Pancreas (tissue), 10 donors: ENCODE measurements around the gene PLEKHA1. TPM values are rescaled to one million over a fixed set of nuclear protein-coding genes. Genes with fewer than 3 reads are reported as not detected.

Source experiments
- ATAC-seq, 4 donors: fragments of 200-7000 bp; cut with Tn5 transposase; one replicate each; pipeline versions ENCODE4 v1.8.0 to v1.9.1; 2020; ENCODE audit warnings: mild to moderate bottlenecking in 4 of 4, moderate library complexity in 4 of 4
- DNase-seq, 6 donors: peaks; one replicate each; pipeline ENCODE4 v3.0.0-alpha.2; 2020
- FAIRE-seq: peaks from 2 replicates; lab custom pipeline; 2012; peaks lifted over from hg19 to GRCh38; lab: Jason Lieb, UNC
- H3K27ac ChIP-seq, 4 donors: fragments of 200-600 bp; sonication (generic); 1 replicate in 3 of 4; 2 replicates in 1 of 4; pipeline versions ENCODE4 v1.5.0 to v1.8.0; 2020
- H3K27me3 ChIP-seq, 4 donors: fragments of 200-600 bp; one replicate each; pipeline ENCODE4 v1.8.0; 2021
- H3K36me3 ChIP-seq, 3 donors: fragments of 200-600 bp; sonication (generic) in 1 of 3; one replicate each; pipeline versions ENCODE4 v1.5.0 to v1.8.0; 2020 to 2021
- H3K4me1 ChIP-seq, 3 donors: fragments of 200-600 bp; one replicate each; pipeline ENCODE4 v1.8.0; 2021
- H3K4me3 ChIP-seq, 4 donors: fragments of 200-600 bp; sonication (generic) in 2 of 4; one replicate each; pipeline versions ENCODE4 v1.5.0 to v1.8.0; 2020 to 2021
- H3K9me3 ChIP-seq, 4 donors: fragments of 200-600 bp; one replicate each; pipeline ENCODE4 v1.8.0; 2021
- WGBS, 2 donors: extraction: QIAGEN DNeasy Blood & Tissue Kit; methylation state at CpG; one replicate each; pipeline ENCODE4 v1.1.7; 2013; 5-methylcytosine and 5-hydroxymethylcytosine counted together
- intact Hi-C, 3 donors: fragments of 100-400 bp; cut with DNase I; formaldehyde crosslinking; loops; one replicate each; pipeline versions ENCODE4 v1.11.1 to v1.14.2; 2022
- polyA plus RNA-seq, 2 donors: library from polyadenylated mRNA; stranded (reverse); fragments of 200-250 nt; gene quantifications; one replicate each; pipeline ENCODE4 v1.2.3, GENCODE V29; 2013
- total RNA-seq, 6 donors: library from RNA; stranded (reverse); fragmentation: NEBNext Ultra II Directional in 4 of 6; extraction: Animal tissue kit (Norgen Biotek cat#: 25700) in 4 of 6; gene quantifications; one replicate each; pipeline versions ENCODE4 v1.2.1 to v1.2.4, GENCODE V29; 2021 to 2023
- TF ChIP-seq, protein P1 (sequence below), 4 donors: fragments of 200-600 bp; sonication (generic) in 3 of 4; IDR thresholded peaks; one replicate each; pipeline versions ENCODE4 v1.5.0 to v1.8.0; 2021; ENCODE audit warnings: antibody characterized with exemption in 4 of 4
- donor health status: healthy with polysubstance abuse.
- donor health status: DM: no; HTN: no; CAD: no; lungs with moderate emphysema.
- donor health status: DM: no; HTN: no; CAD: no.
- donor health status: control.
- donor health status: control.
- donor health status: Bipolar disorder and iron deficiency.
- donor health status: DM: yes; HTN: yes; CAD: no.
- donor health status: DM: no; HTN: no; CAD: no.
- donor health status: DM: no; HTN: no; CAD: no.
- donor health status: DM: yes; HTN: yes; CAD: no.

PLEKHA1 gene
- total and polyA plus RNA-seq, 8 donors = 8.8 to 31.6 (median 20.4) TPM

GRCh38 chr10:122338609-122339441 is 35.7 kb upstream of the PLEKHA1 start:
- Histone ChIP-seq H3K4me3 (no peak overlapping the region), H3K9me3 (no peaks in the 10 kb centered on the region), H3K27ac (no peak overlapping the region), H3K4me1 (peaks cover 0 to 4% (median 0%) of the 10 kb centered on the region in 3 donors), H3K27me3 (no peaks in the 10 kb centered on the region), H3K36me3 (no peaks in the 10 kb centered on the region)
- FAIRE-seq (no peak), ATAC-seq (peak in 1 of 4 donors; percentile 19), DNase-seq (no peak)
- TF ChIP-seq, protein P1, sequence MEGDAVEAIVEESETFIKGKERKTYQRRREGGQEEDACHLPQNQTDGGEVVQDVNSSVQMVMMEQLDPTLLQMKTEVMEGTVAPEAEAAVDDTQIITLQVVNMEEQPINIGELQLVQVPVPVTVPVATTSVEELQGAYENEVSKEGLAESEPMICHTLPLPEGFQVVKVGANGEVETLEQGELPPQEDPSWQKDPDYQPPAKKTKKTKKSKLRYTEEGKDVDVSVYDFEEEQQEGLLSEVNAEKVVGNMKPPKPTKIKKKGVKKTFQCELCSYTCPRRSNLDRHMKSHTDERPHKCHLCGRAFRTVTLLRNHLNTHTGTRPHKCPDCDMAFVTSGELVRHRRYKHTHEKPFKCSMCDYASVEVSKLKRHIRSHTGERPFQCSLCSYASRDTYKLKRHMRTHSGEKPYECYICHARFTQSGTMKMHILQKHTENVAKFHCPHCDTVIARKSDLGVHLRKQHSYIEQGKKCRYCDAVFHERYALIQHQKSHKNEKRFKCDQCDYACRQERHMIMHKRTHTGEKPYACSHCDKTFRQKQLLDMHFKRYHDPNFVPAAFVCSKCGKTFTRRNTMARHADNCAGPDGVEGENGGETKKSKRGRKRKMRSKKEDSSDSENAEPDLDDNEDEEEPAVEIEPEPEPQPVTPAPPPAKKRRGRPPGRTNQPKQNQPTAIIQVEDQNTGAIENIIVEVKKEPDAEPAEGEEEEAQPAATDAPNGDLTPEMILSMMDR (IDR thresholded peaks at IDR 0.05) = no peak
- intact Hi-C loops = no loop called here
- 86 to 87% methylated on average over 15 of the region's 15 CpGs for WGBS, 2 donors

GRCh38 chr10:122341141-122341810 is 33.2 kb upstream of the PLEKHA1 start:
- DNase-seq = peak in 2 of 6 donors; percentile 41 to 49
- peak; percentile 22 to 74 (median 62) for ATAC-seq

GRCh38 chr10:122342293-122343134 is 32.0 kb upstream of the PLEKHA1 start:
- intact Hi-C loops = loop anchor here in 1 of 3 donors (10.0 kb wide), 1 partner anchor 92 kb away; no protein-coding TSS in a partner anchor
- TF ChIP-seq, protein P1 (IDR thresholded peaks at IDR 0.05) = peak; percentile 39 to 68 (median 57)
- no peak overlapping the region for H3K4me3 ChIP-seq
- H3K4me1 ChIP-seq = peaks cover 0 to 4% (median 0%) of the 10 kb centered on the region in 3 donors
- 54 to 60% methylated on average over 8 of the region's 8 CpGs for WGBS, 2 donors
- FAIRE-seq (peak; percentile 73), ATAC-seq (peak; percentile 58 to 83 (median 75)), DNase-seq (peak in 2 of 6 donors; percentile 16 to 53)
- H3K27ac ChIP-seq = no peak overlapping the region
- no peaks in the 10 kb centered on the region for H3K27me3 ChIP-seq
- H3K9me3 ChIP-seq = no peaks in the 10 kb centered on the region
- no peaks in the 10 kb centered on the region for H3K36me3 ChIP-seq

More at GRCh38 chr10:122341141-122341810, 33.2 kb upstream of the PLEKHA1 start:
- Histone ChIP-seq H3K4me1 (peaks cover 0 to 4% (median 0%) of the 10 kb centered on the region in 3 donors), H3K36me3 (no peaks in the 10 kb centered on the region), H3K4me3 (no peak overlapping the region), H3K27ac (peak overlapping the region in 2 of 4 donors; percentile 45 to 55), H3K9me3 (no peaks in the 10 kb centered on the region), H3K27me3 (no peaks in the 10 kb centered on the region)
- WGBS, 2 donors = 52 to 59% methylated on average over 10 to 11 of the region's 11 CpGs
- intact Hi-C loops = loop anchor here in 1 of 3 donors (10.0 kb wide), 1 partner anchor 94 kb away; no protein-coding TSS in a partner anchor
- TF ChIP-seq, protein P1 (IDR thresholded peaks at IDR 0.05) = no peak
- no peak for FAIRE-seq

GRCh38 chr10:122343135-122343800 is 31.2 kb upstream of the PLEKHA1 start:
- Histone ChIP-seq H3K36me3 (no peaks in the 10 kb centered on the region), H3K4me1 (peaks cover 0 to 4% (median 0%) of the 10 kb centered on the region in 3 donors), H3K4me3 (no peak overlapping the region), H3K9me3 (no peaks in the 10 kb centered on the region), H3K27me3 (no peaks in the 10 kb centered on the region), H3K27ac (no peak overlapping the region)
- whole genome bisulfite sequencing, 2 donors = 79 to 85% methylated on average over 11 of the region's 11 CpGs
- no peak for ATAC-seq
- TF ChIP-seq, protein P1 (IDR thresholded peaks at IDR 0.05) = no peak
- no peak for DNase-seq
- FAIRE-seq = no peak
- intact Hi-C loops = loop anchor here in 1 of 3 donors (10.0 kb wide), 1 partner anchor 92 kb away; no protein-coding TSS in a partner anchor
